ENCODE measurements around the gene ATP9B.

DNA sequence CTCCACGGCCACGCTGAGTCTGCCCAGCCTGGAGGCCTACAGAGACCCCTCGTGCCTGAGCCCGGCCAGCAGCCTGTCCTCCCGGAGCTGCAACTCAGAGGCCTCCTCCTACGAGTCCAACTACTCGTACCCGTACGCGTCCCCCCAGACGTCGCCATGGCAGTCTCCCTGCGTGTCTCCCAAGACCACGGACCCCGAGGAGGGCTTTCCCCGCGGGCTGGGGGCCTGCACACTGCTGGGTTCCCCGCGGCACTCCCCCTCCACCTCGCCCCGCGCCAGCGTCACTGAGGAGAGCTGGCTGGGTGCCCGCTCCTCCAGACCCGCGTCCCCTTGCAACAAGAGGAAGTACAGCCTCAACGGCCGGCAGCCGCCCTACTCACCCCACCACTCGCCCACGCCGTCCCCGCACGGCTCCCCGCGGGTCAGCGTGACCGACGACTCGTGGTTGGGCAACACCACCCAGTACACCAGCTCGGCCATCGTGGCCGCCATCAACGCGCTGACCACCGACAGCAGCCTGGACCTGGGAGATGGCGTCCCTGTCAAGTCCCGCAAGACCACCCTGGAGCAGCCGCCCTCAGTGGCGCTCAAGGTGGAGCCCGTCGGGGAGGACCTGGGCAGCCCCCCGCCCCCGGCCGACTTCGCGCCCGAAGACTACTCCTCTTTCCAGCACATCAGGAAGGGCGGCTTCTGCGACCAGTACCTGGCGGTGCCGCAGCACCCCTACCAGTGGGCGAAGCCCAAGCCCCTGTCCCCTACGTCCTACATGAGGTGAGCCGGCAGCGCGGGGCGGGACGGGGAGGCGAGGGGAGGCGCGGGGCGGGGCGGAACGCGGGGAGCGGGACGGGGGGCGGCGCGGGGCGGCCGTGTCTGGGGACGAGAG lies 341.8 kb downstream of the ATP9B start:
- TF ChIP-seq CTCF (IDR thresholded peaks at IDR 0.05; ENCODE audit: low read depth, low read length, missing input control) (no peak), HNF4A (conservative IDR thresholded peaks at IDR 0.05) (no peak), SP1 (IDR thresholded peaks at IDR 0.05) (no peak), EGR1 (IDR thresholded peaks at IDR 0.05; ENCODE audit: low read depth in 2 of 2) (no peak), JUND (IDR thresholded peaks at IDR 0.05) (no peak)
- TF ChIP-seq, protein P1, sequence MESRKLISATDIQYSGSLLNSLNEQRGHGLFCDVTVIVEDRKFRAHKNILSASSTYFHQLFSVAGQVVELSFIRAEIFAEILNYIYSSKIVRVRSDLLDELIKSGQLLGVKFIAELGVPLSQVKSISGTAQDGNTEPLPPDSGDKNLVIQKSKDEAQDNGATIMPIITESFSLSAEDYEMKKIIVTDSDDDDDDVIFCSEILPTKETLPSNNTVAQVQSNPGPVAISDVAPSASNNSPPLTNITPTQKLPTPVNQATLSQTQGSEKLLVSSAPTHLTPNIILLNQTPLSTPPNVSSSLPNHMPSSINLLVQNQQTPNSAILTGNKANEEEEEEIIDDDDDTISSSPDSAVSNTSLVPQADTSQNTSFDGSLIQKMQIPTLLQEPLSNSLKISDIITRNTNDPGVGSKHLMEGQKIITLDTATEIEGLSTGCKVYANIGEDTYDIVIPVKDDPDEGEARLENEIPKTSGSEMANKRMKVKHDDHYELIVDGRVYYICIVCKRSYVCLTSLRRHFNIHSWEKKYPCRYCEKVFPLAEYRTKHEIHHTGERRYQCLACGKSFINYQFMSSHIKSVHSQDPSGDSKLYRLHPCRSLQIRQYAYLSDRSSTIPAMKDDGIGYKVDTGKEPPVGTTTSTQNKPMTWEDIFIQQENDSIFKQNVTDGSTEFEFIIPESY (IDR thresholded peaks at IDR 0.05), result no peak
- TF ChIP-seq, protein P2, sequence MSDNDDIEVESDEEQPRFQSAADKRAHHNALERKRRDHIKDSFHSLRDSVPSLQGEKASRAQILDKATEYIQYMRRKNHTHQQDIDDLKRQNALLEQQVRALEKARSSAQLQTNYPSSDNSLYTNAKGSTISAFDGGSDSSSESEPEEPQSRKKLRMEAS (IDR thresholded peaks at IDR 0.05), result no peak

Measured in liver (tissue), 3 donors.